ENCODE results near the gene PRAMEF15.
"Not testable (repeated sequence)": the region's sequence is repeated elsewhere in the genome, so short reads cannot be mapped to it uniquely, and the experiment has no call there.

The PRAMEF15 gene

GRCh38 chr1:13366536-13366935 lies 51.2 kb downstream of the PRAMEF15 start:
- H3K9me3 Mint-ChIP-seq, H3K27ac Mint-ChIP-seq, H3K4me3 Mint-ChIP-seq, H3K4me1 Mint-ChIP-seq, ATAC-seq, DNase-seq, H3K27me3 Mint-ChIP-seq: not testable (repeated sequence)

- H3K27ac Mint-ChIP-seq, H3K4me1 Mint-ChIP-seq, H3K27me3 Mint-ChIP-seq, H3K9me3 Mint-ChIP-seq, ATAC-seq, H3K4me3 Mint-ChIP-seq: not testable (repeated sequence)
- DNase-seq: peak; percentile 5 to 19
Observed at GRCh38 chr1:13368544-13368943, 53.2 kb downstream of the PRAMEF15 start.
